ENCODE measurements around the gene MYO10. TPM values are rescaled to one million over a fixed set of nuclear protein-coding genes. Genes with fewer than 3 reads are reported as not detected.
"Not testable (repeated sequence)": the region's sequence is repeated elsewhere in the genome, so short reads cannot be mapped to it uniquely, and the experiment has no call there.

Gene MYO10
- total RNA-seq, 4 donors from 2014 or later: 34.7 to 122 (median 71.2) TPM

GRCh38 chr5:16660982-16661381, 275.1 kb downstream of the MYO10 start:
- H3K27ac ChIP-seq: no peak overlapping the region
- H3K4me1 ChIP-seq: no peaks in the 10 kb centered on the region
- TF ChIP-seq CTCF (IDR thresholded peaks at IDR 0.05) (no peak), POLR2A (IDR thresholded peaks at IDR 0.05) (no peak)
- H3K27me3 ChIP-seq: no peaks in the 10 kb centered on the region
- no peak overlapping the region for H3K4me3 ChIP-seq
- H3K9me3 ChIP-seq: no peaks in the 10 kb centered on the region
- no peak for DNase-seq
- H3K36me3 ChIP-seq: peaks cover 0 to under 1% (median 0%) of the 10 kb centered on the region in 3 donors

- no peaks in the 10 kb centered on the region for H3K27me3 ChIP-seq
- TF ChIP-seq POLR2A (IDR thresholded peaks at IDR 0.05): no peak
- no peaks in the 10 kb centered on the region for H3K4me1 ChIP-seq
- H3K27ac ChIP-seq: no peak overlapping the region
- H3K4me3 ChIP-seq: no peak overlapping the region
- no peaks in the 10 kb centered on the region for H3K36me3 ChIP-seq
- H3K9me3 ChIP-seq: no peaks in the 10 kb centered on the region
- DNase-seq: no peak
Measured at GRCh38 chr5:16659536-16659935, 276.6 kb downstream of the MYO10 start.

DNA sequence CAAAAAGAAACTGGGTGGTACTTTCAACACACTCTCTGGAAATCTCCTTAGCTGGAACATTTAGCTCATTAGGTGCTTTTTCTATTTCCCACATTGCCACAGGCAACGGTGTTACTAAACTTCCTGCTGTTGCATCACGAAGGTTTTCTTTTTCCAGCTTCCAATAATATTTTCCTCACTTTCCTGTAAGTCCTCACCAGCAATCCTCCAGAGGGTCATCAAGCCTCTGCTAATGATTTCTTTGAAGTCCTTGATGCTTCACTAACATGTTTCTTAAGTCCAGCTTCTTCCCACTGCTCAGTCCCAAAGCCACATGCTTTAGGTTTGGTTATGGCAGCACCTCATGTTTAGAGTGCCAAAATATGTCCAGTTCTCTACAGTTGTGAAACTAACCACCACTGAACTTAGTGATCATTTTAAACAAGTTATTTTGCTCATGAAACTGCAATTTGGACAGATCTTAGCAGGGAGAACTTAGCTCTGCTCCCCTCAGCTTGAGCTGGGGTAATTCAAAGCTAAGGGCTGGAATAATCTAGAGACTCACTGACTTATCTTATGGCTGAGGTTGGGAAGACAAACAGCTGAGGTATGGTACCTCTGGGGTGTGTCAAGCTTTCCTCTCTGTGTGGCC, 279.4 kb downstream of the MYO10 start:
- TF ChIP-seq POLR2A (IDR thresholded peaks at IDR 0.05): no peak
- TF ChIP-seq CTCF (IDR thresholded peaks at IDR 0.05): no peak
- DNase-seq: no peak
- Histone ChIP-seq H3K4me3 (no peak overlapping the region), H3K27me3 (no peaks in the 10 kb centered on the region), H3K36me3 (no peaks in the 10 kb centered on the region), H3K9me3 (no peaks in the 10 kb centered on the region), H3K4me1 (no peaks in the 10 kb centered on the region), H3K27ac (no peak overlapping the region)

- Histone ChIP-seq H3K27me3 (no peaks in the 10 kb centered on the region), H3K27ac (no peak overlapping the region), H3K9me3 (no peaks in the 10 kb centered on the region), H3K36me3 (no peaks in the 10 kb centered on the region), H3K4me1 (no peaks in the 10 kb centered on the region), H3K4me3 (no peak overlapping the region)
- no peak for DNase-seq
- no peak for TF ChIP-seq CTCF (IDR thresholded peaks at IDR 0.05)
- no peak for TF ChIP-seq POLR2A (IDR thresholded peaks at IDR 0.05)
Measured at GRCh38 chr5:16654647-16655334, 281.3 kb downstream of the MYO10 start.

GRCh38 chr5:16648739-16649138, 287.3 kb downstream of the MYO10 start:
- H3K4me3 ChIP-seq, DNase-seq, H3K27me3 ChIP-seq, H3K36me3 ChIP-seq, H3K4me1 ChIP-seq, H3K9me3 ChIP-seq, H3K27ac ChIP-seq: not testable (repeated sequence)

DNA sequence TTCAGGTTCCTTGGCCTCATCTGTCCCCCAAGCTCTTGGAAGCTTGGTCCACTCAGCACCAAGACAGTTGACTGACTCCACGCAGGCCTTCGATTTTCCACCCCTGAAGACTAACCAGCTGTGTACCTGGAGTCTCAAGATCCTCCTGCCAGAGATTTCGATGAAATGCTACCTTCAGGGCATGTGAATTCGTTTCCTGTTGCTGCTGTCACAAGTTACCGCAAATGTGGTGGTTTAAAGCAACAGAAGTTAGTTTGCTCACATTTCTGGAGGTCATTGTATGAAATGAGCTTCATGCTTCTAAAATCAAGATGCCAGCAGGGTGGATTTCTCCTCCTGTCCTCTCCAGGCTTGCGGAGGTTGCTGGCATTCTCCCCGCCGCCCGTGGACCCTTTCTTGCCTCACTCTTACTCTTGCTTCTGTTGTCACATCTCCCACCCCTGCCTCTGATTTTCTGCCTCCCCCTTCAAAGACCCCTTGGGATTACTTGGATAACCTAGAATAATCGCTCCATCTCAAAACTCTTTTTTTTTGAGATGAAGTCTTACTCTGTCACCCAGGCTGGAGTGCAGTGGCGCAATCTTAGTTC, 291.7 kb downstream of the MYO10 start:
- Histone ChIP-seq H3K4me3 (no peak overlapping the region), H3K9me3 (no peaks in the 10 kb centered on the region), H3K36me3 (no peaks in the 10 kb centered on the region), H3K27me3 (no peaks in the 10 kb centered on the region), H3K27ac (no peak overlapping the region), H3K4me1 (no peaks in the 10 kb centered on the region)
- DNase-seq: no peak
- no peak for TF ChIP-seq CTCF (IDR thresholded peaks at IDR 0.05)
- TF ChIP-seq POLR2A (IDR thresholded peaks at IDR 0.05): no peak

Data from Peyer's patch (tissue), 4 donors.